PFSK-1 (cell line): ENCODE results near the gene RNF8.

Experiments
- POLR2AphosphoS5 ChIP-seq: IDR thresholded peaks from 2 replicates; pipeline ENCODE4 v1.6.1; 2012; ENCODE audit warnings: low read depth, mild to moderate bottlenecking, control low read depth, low read length, moderate library complexity
- SIN3A ChIP-seq: IDR thresholded peaks from 2 replicates; pipeline ENCODE4 v1.6.1; 2012; ENCODE audit warnings: mild to moderate bottlenecking, low read length, moderate library complexity, borderline replicate concordance; ENCODE audit not compliant: insufficient read depth
- TAF1 ChIP-seq: IDR thresholded peaks from 2 replicates; pipeline ENCODE4 v1.6.1; 2012; ENCODE audit warnings: low read length, control low read depth, borderline replicate concordance; ENCODE audit not compliant: insufficient read depth
- TF ChIP-seq, protein P1 (sequence below), 2 experiments: IDR thresholded peaks; 2 replicates each; pipeline versions ENCODE4 v1.6.1 to v1.8.0; 2011 to 2012; ENCODE audit warnings: low read depth in 2 of 2, low read length in 2 of 2, control low read depth in 1 of 2, inconsistent platforms in 1 of 2, mild to moderate bottlenecking in 1 of 2, moderate library complexity in 1 of 2; ENCODE audit not compliant: insufficient read depth in 1 of 2

DNA sequence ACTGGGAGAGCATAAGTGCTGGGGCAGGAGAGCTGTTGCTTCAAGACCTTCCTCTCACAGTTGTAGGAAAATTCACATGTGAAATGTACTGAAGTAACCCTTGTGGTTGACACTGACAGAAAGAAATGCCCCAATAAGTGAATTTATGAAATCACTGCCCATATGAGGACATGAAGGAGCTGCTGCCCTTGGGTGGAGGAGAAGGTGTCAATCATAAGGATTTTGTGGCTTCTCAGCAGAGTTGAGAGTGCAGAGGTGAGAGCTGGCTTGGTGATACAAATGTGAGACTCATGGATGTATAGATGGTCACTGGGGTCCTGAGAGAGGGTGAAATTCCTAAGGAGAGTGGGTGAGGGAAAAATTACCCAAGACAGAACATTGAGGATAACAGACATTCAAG is 45.3 kb downstream of the RNF8 start:
- TF ChIP-seq POLR2AphosphoS5 (no peak), SIN3A (no peak), TAF1 (no peak)
- TF ChIP-seq, protein P1, sequence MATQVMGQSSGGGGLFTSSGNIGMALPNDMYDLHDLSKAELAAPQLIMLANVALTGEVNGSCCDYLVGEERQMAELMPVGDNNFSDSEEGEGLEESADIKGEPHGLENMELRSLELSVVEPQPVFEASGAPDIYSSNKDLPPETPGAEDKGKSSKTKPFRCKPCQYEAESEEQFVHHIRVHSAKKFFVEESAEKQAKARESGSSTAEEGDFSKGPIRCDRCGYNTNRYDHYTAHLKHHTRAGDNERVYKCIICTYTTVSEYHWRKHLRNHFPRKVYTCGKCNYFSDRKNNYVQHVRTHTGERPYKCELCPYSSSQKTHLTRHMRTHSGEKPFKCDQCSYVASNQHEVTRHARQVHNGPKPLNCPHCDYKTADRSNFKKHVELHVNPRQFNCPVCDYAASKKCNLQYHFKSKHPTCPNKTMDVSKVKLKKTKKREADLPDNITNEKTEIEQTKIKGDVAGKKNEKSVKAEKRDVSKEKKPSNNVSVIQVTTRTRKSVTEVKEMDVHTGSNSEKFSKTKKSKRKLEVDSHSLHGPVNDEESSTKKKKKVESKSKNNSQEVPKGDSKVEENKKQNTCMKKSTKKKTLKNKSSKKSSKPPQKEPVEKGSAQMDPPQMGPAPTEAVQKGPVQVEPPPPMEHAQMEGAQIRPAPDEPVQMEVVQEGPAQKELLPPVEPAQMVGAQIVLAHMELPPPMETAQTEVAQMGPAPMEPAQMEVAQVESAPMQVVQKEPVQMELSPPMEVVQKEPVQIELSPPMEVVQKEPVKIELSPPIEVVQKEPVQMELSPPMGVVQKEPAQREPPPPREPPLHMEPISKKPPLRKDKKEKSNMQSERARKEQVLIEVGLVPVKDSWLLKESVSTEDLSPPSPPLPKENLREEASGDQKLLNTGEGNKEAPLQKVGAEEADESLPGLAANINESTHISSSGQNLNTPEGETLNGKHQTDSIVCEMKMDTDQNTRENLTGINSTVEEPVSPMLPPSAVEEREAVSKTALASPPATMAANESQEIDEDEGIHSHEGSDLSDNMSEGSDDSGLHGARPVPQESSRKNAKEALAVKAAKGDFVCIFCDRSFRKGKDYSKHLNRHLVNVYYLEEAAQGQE (IDR thresholded peaks at IDR 0.05; ENCODE audit: insufficient read depth in 1 of 2, low read depth in 2 of 2, low read length in 2 of 2), result no peak
